SKM-1 (cell line): Measurements from ENCODE around the gene PCNA.

ENCODE experiments used
- DNase-seq: peaks from one replicate; lab custom pipeline; 2025; ENCODE audit not compliant: unreplicated experiment; lab: John Stamatoyannopoulos, UW

The PCNA gene

DNA sequence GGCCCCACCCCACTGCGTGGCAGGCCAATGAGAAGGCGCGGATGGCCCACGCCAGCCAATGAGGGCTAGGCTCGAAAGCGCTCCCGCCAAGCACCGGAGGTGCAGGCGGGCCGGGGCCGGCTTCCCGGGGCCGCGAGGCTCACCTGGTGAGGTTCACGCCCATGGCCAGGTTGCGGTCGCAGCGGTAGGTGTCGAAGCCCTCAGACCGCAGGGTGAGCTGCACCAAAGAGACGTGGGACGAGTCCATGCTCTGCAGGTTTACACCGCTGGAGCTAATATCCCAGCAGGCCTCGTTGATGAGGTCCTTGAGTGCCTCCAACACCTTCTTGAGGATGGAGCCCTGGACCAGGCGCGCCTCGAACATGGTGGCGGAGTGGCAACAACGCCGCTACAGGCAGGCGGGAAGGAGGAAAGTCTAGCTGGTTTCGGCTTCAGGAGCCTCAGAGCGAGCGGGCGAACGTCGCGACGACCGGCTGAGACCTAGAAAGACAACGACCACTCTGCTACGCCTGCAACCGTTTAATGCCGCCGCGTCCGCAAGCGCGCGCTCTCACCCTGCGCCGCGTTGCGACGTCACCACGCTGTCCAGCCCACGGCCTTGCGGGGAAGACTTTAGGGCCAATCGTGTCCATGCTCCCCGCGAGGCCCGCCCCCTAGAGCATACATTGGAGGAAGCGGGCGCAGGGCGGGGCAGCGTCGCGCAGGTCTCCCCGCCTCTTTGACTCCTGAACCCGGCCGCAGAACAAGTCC is at the start of gene PCNA:
TSS of gene PCNA (minus strand) at position 524 of the 750 bp plus-strand sequence. CDS start at position 364, 160 bp downstream.
- DNase-seq, result peak; percentile 66

DNA sequence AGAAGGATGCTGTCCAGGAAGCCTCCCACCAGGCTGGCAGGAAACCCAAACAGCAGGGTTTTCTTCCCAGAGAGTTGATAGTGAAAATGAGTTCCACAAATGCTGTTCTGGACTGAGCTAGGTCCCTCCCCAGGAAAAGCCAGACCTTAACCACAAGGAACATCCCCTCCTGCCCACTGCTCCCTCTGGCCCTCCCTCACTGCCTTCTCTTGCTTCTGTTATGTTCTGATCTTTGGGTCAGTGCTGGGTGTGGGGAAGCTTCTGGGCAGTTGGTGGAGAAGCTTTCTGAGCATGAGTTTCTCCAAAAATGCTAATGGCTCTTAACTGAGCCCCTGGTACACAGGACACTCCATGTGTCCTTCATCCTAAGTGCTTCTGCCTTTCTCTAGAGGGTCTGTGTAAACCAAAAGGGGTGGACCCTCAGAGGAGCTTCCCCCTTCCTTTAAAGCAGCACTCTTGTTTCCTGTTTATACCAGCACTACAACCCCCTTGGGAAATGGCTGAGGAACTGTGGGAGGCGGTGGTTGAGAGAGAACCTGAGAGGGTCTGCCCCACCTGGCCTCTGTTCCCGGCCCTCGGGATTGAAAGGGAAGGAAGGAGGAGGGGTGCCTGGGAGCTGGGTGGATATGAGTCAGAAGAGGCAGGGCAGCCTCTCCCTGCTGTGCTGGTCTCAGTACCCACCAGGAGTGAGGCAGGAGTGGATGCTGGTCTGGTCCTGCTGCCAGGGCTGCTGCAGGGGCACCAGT is 49.1 kb upstream of the PCNA start:
- peak; percentile 2 for DNase-seq

DNA sequence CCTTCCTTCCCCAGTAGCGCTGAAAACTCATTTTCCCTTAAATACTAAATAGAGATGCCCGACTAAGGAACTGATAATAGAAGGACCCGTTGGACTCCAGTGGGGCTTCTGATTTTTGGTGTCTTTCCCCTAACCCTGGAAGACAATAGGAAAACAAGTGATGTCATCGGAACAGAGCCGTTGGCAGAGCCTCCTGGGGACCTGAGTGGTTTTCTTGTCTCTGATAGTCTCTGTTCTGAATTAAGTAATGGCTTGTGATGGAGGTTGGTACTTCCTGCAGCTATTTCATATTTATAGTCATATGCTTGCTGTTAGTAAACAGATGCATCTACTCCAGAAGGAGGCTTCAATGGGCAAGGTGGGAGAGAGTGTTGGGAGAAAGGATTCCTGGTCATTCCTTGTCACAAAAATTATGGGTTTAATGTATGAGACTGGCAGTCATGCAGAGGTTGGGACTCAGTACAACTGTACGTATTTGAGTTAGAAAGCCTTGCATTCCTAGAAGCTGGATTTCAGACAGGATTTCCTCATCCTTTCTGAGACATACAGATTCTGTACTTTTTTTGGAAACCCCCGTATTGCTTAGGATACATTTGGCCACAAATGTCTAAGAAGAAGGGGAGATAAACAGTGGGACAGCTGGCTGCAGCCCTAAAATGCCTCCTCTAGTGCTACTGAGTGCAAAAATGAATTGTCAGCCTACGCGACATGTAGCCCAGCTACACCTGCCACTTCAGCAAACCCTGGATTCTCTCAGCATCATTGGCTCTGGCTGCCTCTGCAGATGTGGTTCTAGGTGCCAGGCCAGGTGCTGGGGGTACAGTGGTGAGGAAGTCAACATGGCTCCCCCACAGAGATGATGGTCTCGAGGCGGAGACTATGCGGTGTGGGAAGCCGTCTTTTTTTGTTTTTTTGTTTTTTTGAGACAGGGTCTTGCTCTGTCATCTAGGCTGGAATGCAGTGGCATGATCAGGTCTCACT is 45.2 kb upstream of the PCNA start:
- DNase-seq, result no peak

DNA sequence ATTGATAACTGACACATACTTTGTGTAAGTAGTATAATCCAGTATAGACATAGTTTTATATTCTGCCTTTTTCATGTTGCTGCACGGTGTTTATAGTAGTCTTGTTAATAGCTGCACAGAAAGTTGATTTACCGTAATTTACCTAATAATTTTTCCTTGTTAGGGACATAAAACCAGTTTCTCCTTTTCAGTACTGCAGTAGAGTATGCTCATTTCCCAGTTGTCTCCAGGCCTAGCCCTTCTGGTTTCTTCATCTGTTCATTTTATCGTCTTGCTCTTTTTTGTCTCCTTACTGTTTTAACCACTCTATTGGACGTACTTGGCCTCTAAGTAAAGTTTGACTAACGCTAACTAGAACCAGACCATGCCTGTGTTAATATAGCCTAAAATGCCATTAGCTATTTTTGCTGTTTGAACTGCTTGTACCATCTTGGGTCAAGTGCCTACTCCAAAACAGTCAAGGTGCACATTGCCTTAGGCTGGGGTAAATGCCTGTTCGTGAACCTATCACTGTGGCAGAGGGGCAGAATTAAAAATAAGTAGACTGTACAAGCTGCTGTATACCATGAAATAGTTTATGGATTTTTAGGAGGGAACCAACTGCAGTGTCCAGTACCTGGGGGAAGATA is 41.9 kb upstream of the PCNA start:
- DNase-seq, result no peak

DNA sequence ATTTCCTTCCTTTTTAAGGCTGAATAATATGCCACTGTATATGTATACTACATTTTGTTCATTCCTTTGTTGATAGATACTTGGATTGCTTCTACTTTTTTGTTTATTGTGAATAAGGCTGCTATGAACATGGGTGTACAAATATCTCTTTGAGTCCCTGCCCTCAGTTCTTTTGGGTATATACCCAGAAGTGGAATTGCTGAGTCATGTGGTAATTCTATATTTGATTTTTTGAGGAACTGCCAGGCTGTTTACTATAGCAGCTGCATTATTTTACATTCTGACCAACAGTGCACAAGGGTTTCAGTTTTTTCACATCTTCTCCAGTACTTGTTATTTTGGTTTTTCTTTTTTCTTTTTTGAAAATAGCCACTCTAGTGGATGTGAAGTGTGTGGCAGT is 41.1 kb upstream of the PCNA start:
- no peak for DNase-seq

DNA sequence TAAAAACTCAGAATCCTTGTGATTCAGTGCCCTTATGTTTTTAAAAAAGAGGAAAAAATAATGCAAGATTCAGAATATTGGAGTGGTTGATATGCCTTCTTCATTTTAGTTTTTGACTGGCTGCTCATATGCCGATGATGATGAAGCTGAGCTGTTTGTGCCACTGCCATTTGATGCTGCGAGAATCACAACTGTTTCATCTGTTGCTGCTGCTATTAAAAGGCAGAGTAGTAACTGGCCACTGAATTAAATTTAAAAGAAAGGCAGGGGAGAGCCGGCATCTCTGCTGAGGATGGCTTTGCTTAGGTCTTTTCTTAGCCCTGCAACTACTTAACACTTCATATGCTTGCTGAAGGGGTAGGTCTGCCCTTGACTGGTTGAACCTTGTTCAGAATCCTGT is 40.2 kb upstream of the PCNA start:
- DNase-seq, result no peak

DNA sequence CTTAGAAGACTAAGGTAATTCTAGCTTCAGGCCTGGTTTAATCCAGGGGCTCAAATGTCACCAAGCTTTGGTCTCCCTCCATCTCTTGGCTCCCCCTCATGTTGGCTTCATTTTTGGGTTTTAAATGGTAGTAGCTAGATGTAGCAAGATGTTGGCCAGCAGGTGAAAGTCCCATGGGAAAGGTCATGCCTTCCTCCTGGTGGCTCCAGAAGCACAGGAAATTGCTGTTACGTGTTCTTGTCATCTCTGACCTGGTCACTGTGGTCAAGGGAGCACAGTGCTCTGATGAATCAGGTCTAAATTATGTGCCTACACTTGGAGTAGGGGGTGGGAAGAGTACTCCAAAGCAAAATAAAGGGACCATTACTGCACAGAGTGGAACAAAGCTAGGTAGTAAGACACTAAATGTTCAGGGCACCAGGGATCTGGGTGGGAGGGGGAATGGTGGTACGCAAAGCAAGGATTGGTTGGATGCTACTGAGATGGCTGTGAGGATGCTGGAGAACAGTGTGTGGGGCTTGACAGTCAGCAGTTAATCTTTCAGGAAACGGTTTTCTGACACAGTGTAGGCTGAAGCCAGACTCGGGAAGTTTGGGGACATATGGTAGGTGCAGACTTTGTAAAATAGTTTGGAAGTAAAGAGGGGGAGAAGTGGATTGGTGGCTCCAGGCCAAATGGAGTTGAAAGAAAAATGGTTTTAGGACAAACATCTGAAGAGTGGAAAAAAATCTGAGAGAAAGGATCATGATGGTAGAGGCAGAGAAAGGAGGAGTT is 37.1 kb upstream of the PCNA start:
- DNase-seq, result no peak

DNA sequence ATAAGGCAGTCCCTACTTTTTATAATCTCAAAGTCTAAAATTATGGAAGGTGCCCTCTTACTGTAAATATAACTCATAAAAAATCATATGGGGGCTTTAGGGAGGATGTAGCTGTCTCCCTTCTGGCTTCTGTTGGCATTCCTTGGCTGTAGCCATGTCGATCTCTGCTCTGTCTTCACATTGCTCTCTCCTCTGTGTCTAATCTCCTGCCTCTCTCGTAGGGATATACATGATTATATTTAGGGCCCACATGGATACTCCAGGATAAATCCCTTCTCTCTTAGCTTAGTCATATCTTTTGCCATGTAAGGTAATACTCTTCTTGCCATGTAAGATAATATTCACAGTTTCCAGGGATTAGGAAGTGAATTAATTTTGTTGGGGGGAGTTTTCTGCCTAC is 35.6 kb upstream of the PCNA start:
- no peak for DNase-seq

DNA sequence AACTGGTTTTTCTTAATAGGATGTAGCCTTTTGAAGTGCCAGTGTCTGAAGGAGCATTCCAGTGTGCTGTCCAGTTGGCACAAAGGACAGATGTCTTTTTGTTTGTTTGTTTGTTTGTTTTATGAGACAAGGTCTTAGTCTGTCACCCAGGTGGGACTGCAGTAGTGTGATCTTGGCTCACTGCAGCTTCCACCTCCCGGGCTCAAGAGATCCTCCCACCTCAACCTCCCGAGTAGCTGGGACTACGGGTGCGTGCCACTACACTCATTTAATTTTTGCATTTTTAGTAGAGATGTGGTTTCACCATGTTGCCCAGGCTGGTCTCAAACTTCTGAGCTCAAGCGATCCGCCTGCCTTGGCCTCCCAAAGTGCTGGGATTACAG is 34.8 kb upstream of the PCNA start:
- DNase-seq, result no peak

DNA sequence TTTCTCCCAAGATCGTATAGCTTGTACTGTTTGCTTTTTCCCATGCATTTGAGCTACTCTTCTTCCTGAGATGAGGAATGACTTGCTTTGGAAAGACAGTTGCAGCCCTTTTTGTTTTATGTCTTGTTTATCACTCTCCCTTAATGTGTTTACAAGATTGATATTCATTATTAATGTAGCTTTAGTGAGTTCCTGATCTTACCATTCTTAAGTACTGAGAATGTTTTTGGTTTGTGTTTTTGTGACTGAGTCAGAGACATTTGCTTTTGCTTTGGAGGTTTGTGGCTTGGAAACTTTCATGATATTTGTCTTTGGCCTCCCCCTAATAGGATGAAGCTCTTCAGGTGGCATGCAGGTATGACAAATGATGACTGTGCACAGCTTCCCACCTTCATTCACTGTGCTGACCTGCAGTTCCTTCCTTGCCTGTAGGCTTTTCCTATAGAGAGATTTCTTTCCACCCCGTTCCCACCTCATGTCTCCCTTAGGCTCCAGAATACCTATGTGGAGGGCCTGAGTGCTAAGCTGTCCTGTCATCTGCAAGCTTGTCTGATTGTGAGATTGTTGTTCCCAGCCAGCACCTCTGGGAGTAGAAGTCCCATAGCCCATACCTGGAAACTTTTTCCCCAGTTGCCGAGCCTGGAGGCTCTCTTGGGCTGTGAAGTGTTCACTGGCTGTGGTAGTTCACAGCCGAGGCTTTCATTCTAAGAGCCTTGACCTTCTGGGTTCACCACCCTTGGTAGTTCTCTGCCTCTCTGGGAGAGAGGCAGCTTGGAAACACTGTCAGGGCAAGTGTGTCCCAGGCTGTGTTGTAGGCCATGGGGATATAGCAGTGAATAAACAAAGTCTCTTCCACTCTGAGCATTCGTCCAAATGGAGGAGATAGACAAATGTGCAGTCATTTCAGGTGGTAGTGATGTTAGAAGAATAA is 34.1 kb upstream of the PCNA start:
- DNase-seq, result no peak

DNA sequence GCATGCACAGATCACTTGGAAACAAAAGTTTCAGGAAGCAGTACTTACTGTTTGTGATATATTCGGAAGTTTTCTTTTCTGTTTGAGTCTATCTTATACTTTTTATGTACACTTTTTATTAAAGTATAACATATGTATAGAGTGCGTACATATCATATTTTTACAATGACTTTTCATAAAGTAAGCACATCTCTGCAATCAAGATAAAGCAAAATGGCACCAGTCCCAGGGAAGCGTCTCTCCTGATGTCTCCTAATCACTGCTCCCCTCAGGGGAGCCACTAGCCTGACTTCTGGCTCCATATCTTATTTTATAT is 33.4 kb upstream of the PCNA start:
- DNase-seq, result no peak

DNA sequence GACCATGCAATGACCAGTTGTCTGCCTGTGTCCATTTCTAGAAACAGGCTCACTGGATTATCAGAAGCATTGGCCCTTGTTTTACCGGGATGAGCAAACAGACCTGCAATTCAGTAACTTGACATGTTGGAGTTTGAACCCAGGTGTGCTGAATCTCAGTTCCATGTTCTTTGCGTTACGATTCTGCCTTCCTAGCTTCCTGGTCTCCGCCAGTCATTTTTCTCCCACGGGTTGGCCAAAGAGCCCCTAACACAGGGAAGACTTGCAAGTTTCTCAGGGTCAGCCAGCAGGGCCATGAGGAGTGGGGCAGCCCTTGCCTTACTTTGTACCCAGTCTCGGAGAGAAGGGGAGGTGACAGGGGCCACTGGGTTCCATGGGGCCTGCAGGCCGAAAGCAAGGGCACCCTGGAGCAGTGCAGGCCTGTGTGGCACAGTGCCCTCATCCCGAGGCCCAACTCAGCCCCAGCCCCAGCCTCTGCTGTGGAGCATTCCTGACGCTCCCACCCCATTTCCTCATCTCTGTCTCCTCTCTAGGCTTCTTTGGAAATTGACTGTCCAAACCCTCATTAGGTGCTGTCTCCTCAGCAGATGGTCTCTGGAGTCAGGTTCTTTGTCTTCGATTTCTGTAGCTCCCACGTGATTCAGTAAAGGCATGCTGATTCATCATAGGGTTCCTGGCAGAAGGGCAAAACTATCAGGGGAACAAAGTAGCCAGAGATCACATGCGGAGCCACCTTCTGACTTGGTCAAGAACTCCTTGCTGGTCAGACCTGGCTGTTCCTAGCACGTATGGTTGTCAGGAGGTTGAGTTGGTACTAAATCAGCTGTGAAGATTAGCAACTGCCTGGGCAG is 30.7 kb upstream of the PCNA start:
- no peak for DNase-seq

DNA sequence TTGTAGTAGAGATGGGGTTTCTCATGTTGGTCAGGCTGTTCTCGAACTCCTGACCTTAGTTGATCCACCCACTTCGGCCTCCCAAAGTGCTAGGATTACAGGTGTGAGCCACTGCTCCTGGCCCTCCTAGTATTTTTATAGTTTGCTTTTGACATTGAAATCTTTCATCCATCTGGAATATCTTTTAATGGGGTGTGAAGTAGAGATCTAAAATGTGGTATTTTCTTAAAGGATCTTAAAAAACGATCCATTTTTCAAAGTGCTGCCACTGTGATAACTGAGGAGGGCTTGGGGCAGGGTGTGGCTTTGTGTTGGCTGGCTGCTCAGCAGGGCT is 30.1 kb upstream of the PCNA start:
- no peak for DNase-seq

DNA sequence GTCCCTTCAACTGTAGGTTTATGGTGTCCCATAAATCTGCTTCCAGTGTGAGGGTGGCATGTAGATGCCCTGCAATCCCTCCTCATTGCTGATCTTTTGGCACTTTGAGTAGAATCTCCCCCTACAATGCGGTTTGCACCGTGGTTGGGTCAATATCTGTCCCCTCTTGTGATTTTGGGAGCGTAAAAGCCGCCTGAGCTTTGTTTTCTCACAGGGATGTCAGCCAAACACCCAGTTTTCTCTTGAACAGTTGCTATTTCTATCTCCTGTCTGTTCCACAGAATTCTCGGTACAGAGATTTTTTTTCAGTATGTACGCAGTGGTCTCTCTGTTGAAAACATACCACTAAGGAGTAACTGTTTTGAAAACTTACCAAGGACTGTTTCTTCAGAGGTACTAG is 28.8 kb upstream of the PCNA start:
- DNase-seq, result no peak

DNA sequence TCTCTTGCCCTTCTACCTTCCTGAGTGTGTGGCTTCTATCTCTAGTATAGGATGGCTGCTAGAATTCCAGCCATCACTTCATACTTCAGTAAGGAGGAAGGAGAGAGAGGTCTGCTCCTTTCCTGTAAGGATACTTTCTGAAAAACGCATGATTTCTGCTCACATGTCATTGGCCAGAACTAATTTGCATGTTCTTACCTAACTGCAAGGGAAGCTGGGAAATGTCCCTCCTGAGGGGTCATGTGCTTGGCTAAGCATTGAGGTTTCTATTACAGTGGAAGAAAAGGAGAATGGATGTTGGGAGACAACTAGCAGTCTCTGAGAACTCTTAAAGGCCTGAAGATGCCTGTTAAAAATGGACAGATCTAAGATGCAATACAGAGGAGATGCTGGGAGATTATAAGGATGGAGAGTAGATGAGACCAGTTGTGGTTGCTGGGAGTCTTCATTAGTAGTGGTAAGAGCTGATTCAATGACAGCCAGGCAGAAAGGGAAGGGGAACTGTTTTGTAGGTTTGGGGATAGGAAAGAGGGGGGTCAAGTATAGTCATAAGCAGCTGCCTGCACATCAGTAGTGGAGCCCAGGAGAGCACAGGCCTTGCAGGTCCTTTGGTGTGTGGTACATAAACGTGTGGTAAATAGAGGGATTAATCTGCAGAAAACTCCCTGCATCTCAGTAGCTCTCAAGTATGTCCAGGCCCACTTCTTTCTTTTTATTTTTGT is 27.3 kb upstream of the PCNA start:
- no peak for DNase-seq

DNA sequence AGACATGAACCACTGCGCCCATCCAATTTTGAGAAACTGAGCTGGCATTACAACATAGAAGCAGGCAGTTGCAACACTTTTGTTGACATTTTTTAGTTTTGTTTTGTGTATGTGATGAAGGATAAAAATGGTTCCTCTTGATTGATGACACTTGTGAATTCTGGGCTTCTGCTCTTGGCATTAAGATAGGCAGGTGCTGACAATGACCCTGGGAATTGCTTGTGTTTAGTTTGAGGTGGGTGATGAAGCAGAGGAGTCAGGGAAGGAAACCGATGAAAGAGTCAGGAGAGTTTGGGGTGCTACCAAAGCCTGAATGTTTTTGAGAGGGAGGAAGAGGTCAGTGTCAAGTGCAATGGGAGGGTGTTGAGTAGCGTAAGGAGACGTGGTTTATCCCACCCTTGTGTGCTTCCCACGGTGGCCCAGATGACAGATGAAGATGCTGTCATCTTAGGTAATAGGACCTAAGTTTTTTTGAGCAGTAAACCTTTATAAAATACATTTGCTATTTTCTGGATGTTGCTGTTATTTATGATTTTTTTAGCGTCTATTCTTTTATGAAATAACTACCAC is 26.4 kb upstream of the PCNA start:
- no peak for DNase-seq

DNA sequence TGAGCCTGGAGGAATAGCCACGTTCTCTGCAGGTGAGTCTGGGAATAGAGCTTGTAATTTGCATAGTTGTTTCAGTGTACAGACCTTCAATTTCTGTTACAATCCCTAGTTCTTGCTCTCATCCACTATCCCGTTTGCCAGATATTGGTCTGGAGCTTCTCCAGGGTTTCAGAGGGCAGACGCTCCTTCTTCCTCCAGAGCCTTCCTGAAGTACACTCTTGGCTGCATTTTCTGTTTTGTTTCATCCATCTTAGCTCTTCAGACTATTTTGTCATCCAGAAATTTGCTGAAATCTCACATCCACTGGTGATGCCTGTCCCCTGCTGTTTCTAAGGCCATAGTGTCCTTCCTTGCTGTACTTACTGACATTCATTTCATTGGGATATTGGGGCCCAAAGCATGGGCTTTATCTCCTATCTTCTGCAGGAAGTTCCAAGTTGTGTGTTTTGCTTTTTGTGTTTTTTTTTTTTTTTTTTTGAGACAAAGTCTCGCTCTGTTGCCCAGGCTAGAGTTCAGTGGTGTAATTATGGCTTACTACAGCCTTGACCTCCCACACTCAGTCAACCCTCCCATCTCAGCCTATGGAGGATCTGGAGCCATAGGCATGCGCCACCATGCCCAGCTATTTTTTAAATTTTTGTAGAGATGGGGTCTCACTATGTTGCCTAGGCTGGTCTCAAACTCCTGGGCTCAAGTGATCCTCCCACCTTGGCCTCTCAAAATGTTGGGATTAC is 25.8 kb upstream of the PCNA start:
- no peak for DNase-seq
